Testis (tissue), 3 donors: Measurements from ENCODE around the gene DAB1. TPM values are rescaled to one million over a fixed set of nuclear protein-coding genes. Genes with fewer than 3 reads are reported as not detected.

Experiments used
- DNase-seq: peaks from one replicate; pipeline ENCODE4 v3.0.0-alpha.2; 2019
- H3K27ac ChIP-seq, 2 donors: fragments of 200-600 bp; sonication (generic); one replicate each; pipeline ENCODE4 v1.5.1; 2019
- H3K27me3 ChIP-seq: fragments of 200-600 bp; sonication (generic); one replicate; pipeline ENCODE4 v1.5.1; 2019
- H3K36me3 ChIP-seq: fragments of 200-600 bp; sonication (generic); one replicate; pipeline ENCODE4 v1.5.1; 2017; ENCODE audit warnings: low read depth; ENCODE audit errors: missing control alignments
- H3K4me1 ChIP-seq: fragments of 200-600 bp; sonication (generic); one replicate; pipeline ENCODE4 v1.5.1; 2019
- H3K4me3 ChIP-seq, 2 donors: fragments of 200-600 bp; sonication (generic); one replicate each; pipeline ENCODE4 v1.5.1; 2017 to 2019
- H3K9me3 ChIP-seq: fragments of 200-600 bp; sonication (generic); one replicate; pipeline ENCODE4 v1.5.1; 2017
- POLR2A ChIP-seq: fragments of 450-650 bp; IDR thresholded peaks from one replicate; pipeline ENCODE4 v1.6.1; 2017; ENCODE audit warnings: antibody characterized with exemption, mild to moderate bottlenecking, moderate library complexity
- WGBS, 2 donors: methylation state at CpG; one replicate each; pipeline ENCODE4 v1.1.5; 2018; 5-methylcytosine and 5-hydroxymethylcytosine counted together
- intact Hi-C: fragments of 100-400 bp; cut with DNase I; formaldehyde crosslinking; loops from one replicate; pipeline ENCODE4 v1.15.1; 2023; ENCODE audit warnings: low total_unique reads
- polyA plus RNA-seq: library from polyadenylated mRNA; stranded (reverse); fragments of 350-450 nt; fragmentation: Illumina TruSeq; extraction: RNeasy Lipid Tissue Mini Kit (QIAGEN cat#74804); gene quantifications from one replicate; pipeline ENCODE4 v1.2.3, GENCODE V29; 2014; ENCODE audit warnings: low read depth, low replicate concordance; ENCODE audit not compliant: insufficient read depth
- total RNA-seq, 2 donors: library from RNA; depleted of rRNA; stranded (reverse); fragments of >200 nt; gene quantifications; one replicate each; pipeline ENCODE4 v1.2.3, GENCODE V29; 2016
- TF ChIP-seq, protein P1 (sequence below), 3 experiments: fragments of 450-650 bp in 2 of 3; fragments of 200-600 bp in 1 of 3; sonication (generic) in 1 of 3; IDR thresholded peaks; one replicate each; pipeline ENCODE4 v1.5.1; 2016 to 2019; ENCODE audit warnings: antibody characterized with exemption in 3 of 3, mild to moderate bottlenecking in 2 of 3, moderate library complexity in 1 of 3

DAB1 gene
- total and polyA plus RNA-seq, 3 donors from 2014 or later, result 0.79 to 1.7 (median 1.2) TPM

DNA sequence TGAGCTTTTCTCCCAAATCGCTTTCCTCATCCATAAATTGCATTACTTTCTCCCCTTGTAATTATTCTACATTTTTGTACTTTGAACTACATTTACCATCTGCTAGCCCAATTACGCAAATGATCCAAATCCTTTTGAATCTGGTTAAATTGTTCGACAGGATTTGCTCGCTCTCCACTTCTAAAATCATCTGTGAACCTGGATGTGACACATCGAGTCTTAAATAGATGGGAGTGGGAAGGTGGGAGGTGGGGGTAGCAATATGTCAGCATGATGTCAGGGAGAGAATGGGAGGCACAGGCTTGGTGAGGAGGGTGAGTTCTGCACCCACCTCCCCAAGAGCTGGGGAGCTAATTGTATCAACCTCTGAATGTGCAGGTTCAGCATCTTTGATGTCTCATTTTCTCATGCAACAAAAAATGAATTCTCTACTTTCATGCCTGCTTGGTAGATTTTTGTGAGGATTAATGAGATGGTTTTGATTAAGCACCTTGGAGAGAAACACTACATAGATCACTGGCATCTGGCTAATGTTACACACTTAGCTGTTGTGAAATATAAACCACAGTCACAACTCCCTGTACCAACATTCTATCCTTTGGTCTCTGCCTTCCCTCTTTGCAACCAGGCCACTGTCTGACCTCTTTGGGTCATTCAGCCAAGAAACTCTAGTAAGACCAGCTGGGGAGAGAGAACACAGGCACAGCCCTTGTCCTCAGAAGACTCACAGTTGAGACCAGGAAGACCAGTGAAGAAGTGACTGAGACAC lies 165.1 kb downstream of the DAB1 start:
- H3K36me3 ChIP-seq, result no peaks in the 10 kb centered on the region
- WGBS, 2 donors, result 86 to 87% methylated on average over 5 of the region's 5 CpGs
- no peak overlapping the region for H3K27ac ChIP-seq
- no peaks in the 10 kb centered on the region for H3K4me1 ChIP-seq
- intact Hi-C loops, result no loop called here
- TF ChIP-seq, protein P1, sequence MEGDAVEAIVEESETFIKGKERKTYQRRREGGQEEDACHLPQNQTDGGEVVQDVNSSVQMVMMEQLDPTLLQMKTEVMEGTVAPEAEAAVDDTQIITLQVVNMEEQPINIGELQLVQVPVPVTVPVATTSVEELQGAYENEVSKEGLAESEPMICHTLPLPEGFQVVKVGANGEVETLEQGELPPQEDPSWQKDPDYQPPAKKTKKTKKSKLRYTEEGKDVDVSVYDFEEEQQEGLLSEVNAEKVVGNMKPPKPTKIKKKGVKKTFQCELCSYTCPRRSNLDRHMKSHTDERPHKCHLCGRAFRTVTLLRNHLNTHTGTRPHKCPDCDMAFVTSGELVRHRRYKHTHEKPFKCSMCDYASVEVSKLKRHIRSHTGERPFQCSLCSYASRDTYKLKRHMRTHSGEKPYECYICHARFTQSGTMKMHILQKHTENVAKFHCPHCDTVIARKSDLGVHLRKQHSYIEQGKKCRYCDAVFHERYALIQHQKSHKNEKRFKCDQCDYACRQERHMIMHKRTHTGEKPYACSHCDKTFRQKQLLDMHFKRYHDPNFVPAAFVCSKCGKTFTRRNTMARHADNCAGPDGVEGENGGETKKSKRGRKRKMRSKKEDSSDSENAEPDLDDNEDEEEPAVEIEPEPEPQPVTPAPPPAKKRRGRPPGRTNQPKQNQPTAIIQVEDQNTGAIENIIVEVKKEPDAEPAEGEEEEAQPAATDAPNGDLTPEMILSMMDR (IDR thresholded peaks at IDR 0.05), result no peak
- no peak for TF ChIP-seq POLR2A
- H3K9me3 ChIP-seq, result no peaks in the 10 kb centered on the region
- DNase-seq, result no peak
- no peak overlapping the region for H3K4me3 ChIP-seq
- no peaks in the 10 kb centered on the region for H3K27me3 ChIP-seq

DNA sequence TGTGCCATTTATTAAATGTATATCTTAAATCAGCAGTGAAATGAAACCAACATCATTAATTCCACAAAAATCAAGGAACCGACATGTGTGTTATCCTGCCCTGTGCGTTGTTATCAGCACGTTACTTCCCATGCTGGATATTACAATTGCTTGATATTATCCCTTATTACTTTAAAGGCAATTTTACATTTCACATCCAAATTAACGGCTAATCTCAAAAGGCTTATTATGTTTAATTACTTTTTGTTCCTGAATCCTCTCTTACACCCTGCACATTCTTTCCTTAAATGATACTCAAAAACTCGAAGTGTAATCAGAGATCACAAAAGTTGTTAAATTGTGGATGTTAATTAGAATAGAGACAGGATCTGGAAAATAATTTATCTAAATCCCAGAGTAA lies 167.9 kb downstream of the DAB1 start:
- Histone ChIP-seq H3K27me3 (no peaks in the 10 kb centered on the region), H3K27ac (no peak overlapping the region), H3K4me1 (no peaks in the 10 kb centered on the region), H3K4me3 (no peak overlapping the region), H3K36me3 (no peaks in the 10 kb centered on the region), H3K9me3 (no peaks in the 10 kb centered on the region)
- intact Hi-C loops, result no loop called here
- DNase-seq, result no peak
- TF ChIP-seq, protein P1 (IDR thresholded peaks at IDR 0.05), result no peak
- no peak for TF ChIP-seq POLR2A
- 83 to 89% methylated on average over 5 of the region's 5 CpGs for WGBS, 2 donors

DNA sequence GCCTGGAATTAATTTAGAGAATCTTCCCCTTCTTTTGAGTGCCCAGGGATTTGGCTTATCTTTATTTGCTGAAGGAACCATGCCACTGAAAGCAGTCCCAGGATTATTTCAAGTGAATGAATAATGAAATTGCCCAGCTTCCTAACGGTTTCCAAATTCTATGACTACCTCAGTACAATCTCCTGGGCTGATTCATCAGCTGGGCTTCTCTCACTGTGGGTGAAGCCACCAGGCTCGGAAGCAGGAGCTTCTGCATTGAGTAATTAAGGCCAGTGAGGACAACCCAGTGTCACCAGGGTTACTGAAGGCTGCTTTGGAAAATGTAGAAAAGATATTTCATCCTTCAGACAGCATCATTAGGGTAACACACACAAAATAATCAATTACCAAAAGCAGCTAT lies 169.8 kb downstream of the DAB1 start:
- 62 to 63% methylated on average over 2 of the region's 2 CpGs for WGBS, 2 donors
- no peak for DNase-seq
- no peaks in the 10 kb centered on the region for H3K9me3 ChIP-seq
- H3K4me3 ChIP-seq, result no peak overlapping the region
- H3K27ac ChIP-seq, result no peak overlapping the region
- H3K36me3 ChIP-seq, result no peaks in the 10 kb centered on the region
- intact Hi-C loops, result no loop called here
- no peaks in the 10 kb centered on the region for H3K4me1 ChIP-seq
- no peaks in the 10 kb centered on the region for H3K27me3 ChIP-seq
- TF ChIP-seq POLR2A, result no peak
- TF ChIP-seq, protein P1 (IDR thresholded peaks at IDR 0.05), result no peak

DNA sequence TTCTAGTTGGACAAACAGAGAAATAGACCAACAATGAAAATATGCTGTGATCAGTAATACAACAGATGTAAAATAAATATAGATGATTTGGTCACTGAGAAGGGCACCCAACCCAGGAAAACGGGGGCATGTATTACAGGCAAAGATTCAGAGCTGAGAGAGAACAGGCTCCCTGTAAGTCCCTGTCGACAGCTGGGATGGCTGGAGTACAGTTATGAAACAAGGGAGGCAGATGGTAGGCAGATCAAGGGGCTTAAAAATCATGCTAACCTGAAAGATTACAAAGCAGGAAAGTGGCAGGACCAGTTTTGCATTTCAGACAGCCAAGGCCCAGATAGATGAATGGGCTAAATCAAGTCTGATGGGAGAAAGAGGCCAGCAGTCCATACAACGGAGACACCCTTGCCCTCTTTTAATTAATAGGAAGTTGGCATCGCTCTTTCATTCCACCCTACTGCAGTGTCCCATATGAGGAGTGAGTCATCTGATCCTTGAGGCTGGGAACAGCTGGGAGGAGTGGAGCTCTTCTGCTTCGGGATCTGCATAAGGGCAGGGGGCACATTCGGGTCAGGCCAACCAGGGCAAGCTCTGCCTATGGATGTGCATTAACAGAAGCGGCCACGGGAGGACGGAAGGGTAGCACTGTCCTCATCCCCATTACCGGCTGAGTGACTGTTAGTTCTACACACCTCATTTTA lies 171.1 kb downstream of the DAB1 start:
- TF ChIP-seq, protein P1 (IDR thresholded peaks at IDR 0.05), result no peak
- TF ChIP-seq POLR2A, result no peak
- Histone ChIP-seq H3K4me1 (no peaks in the 10 kb centered on the region), H3K27ac (no peak overlapping the region), H3K9me3 (no peaks in the 10 kb centered on the region), H3K4me3 (no peak overlapping the region), H3K36me3 (no peaks in the 10 kb centered on the region), H3K27me3 (no peaks in the 10 kb centered on the region)
- intact Hi-C loops, result no loop called here
- 86% methylated on average over 10 of the region's 10 CpGs for WGBS, 2 donors
- DNase-seq, result no peak
